NCI-H748 (cell line): ENCODE results near the gene RDH5.

Source experiments
- DNase-seq: peaks from one replicate; lab custom pipeline; 2025; ENCODE audit not compliant: unreplicated experiment; lab: John Stamatoyannopoulos, UW

The RDH5 gene

DNA sequence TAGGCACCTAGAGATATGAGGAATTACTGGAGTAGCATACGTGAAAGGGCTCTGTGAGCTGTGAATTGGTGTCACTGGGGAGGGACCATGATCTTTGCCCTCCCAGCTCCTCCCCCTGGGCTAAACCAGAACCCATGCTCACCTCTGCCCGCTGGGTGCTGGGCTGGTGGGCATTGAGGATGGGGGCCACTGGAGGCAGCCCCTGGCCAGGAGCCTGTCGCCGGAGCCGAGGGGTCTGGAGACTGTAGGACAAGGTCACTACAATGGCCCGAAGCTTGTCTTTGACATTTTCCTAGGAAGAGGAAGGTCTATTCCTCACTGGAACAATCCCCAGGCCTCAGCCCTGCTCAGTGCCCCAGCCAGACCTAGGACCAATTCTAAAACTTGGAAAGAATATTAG, 24.1 kb upstream of the RDH5 start:
- DNase-seq: no peak

DNA sequence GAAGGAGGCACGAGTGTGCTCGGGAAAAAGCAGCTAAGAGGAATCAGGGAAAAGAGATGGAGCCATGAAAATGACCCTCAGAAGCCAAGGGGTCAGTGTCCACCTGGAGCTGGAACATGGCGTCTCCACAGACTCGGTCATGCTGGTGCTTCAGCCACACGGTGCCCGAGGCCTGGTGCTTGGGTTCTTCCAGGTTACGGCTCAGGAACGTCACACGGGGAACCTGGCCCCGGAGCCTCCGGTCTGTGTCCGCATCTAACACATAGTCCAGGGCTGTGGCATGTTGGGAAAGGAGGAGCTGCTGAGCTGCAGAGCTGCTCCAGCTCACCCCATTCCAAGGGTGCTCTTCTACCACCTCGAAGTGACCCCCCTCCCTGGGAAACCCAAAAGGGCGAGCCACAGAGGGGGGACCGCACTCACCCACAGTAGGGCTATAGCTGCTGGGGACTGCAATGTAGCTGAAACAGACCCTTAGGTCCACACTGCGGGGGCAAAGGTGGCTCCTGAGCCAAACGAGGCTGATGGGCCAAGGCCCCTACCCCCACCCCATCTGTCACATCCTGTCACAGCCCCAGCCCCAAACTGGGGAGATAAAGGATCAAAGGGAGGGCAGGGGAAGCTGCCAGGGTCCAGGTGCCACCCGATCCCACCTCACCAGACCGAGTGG, 23.3 kb upstream of the RDH5 start:
- no peak for DNase-seq

DNA sequence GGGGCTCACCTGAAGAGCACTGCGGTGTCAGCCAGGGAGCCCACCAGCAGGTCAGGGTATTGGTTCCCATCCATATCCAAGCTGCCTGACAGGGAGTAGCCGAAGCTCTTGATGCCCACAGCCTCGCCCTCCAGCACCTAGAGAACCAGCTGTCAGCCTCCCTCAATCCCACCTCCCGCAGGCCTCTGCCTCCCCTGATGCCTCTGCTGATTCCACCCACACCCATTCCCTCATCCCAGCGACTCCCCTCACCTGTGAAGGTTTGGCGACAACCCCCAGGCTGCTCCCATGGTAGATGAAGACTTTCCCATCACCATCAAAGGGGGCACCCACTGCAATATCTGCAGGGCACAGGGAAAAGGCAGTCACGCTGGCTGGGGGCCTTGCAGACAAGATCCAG, 22.5 kb upstream of the RDH5 start:
- DNase-seq: no peak

DNA sequence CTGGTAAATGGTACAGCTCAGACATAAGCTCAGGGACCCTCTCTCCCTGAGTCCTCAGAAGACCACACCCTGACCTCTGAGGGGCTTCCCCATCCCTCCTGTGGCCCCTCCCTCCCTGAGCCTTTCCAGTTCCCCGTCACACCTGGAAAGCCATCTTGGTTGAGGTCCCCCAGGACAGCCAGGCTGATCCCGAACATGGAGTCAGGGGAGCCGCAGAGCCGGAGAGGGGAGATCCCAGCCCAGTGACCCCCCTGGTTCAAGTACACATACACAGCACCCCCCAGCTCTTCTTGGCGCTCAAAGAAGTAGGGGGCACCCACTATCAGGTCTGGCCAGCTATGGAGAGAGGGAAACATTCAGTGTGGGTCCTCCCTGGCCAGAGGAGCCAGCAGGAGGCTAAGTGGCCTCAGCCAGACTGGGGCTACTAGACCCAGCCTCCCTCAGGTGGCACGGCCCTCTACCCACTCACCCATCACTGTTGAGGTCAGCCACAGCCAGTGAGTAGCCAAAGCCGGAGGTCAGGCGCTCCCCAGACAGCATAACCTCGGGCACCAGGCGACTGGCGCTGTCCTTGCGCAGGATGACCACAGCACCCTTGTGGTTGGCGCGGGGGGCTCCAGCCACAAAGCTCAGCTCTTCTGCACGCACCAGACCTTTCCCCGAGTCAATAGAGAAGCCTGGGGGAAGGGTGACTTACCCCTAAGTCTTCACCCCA, 21.8 kb upstream of the RDH5 start:
- DNase-seq: no peak

DNA sequence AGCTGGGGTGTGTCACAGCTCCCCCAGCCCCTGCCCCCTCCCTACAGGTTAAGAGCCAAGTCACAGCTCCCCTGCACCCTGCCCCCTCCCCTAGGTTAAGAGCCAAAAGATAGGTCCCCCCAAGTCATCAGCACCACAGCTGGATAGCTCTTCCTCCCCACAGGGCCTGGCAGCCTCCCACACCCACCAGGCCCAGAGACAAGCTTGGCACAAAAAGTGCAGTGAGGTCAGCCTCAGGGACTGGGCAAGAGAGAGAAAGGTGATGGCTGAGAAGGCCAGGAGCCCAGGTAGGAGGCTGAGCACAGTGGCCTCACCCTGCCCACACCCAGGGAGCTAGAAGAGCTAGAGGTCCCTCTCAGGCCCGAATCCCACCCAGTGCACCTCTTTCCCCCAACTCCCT, 21.2 kb upstream of the RDH5 start:
- no peak for DNase-seq

DNA sequence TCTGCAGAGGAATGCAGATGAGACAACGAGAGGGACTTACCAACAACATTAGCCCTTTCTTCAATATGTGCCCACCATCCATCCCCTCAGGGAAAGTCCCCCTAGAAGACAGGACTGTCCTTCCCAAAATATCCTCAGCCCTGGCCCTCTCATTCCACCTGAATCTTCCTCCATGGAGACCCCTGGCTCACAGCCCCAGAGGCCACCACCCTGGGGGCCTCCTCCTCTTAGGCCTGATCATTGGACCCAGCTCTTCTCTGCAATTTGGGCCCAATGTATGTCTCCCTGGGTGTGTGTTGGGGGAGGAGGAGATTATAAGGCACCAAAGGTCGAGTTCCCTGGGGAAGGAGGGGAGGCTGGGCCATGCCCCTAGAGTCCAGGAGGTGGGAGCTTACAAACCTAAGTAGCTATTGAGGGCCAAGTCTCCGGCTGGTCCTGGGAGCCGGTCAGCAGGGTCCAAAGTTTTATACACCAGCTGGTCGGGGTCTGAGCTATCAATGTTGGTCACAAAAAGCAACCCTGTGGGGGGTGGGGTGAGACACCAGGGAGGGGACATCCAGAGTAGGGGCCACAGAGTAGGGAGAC, 20.6 kb upstream of the RDH5 start:
- DNase-seq: no peak

DNA sequence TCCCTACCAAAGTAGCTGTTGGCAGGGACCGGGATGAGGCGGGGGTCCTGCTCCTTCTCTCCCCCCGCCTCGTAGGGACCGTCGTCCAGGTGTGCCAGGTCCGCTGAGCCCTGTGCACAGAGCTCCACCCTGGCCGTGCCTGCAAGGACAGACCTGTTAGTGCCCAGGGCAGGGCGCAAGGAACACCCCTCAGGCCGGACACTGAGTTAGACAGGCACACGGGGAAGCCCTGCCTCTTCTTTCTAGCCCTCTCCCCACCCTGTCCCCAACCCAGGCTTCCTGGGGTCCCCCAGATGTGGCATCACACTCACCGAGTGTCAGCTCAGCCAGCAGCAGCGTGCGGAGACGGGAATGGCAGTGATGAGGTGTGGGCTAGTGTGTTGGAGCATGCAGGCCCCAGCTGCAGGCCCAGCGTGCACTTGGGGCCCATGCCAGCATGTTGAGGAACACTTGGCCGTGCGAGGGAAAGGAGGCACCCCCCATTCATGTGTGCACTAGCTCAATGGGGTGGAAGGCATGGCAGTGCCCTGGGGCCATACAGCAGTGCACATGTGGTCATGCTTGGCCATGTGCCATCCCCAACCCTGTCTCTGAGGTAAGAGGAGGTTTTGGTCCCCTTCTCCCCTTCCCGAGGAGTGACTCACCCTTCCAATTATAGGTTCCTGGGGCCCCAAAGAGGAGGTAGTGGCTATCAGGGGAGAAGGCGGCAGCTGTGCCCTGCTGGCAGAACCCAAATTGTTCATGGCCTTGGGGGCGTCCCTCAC, 19.8 kb upstream of the RDH5 start:
- no peak for DNase-seq

DNA sequence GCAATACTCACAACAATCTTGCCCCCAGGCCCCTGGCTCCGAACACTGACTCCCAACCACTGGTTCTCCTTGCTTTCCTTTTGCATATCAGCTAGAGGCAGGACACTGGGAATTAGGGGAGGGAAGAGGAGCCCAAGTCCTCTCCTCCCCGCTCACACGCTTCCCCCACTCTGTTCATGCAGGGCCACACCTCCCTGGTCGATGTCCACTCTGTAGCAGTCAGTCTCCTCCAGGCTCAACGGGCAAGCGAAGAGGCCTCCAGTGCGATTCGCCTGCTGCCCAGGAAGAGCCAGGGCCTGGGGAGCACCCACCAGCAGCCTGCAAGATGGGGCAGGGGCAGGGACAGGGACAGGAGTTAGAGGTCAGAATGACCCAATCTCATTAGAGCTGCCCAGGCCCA, 17.3 kb upstream of the RDH5 start:
- no peak for DNase-seq

DNA sequence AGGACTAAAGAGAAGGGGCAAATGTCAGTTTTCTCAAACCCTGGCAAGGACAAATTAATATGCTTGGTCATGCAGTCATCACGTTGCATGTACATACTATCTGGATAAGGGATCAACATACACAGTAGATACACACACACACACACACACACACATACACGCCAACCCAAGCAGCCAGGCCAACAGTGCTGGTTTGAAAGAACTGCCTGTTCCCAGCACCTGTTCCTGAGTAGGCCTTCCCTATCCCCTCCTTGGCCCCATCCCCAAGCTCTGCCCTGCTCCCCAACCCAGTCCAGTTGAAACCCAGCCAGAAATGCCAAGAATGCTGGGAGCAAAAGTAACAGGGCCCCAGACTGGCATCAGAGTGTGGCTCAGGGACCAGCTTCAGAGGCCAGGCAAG, 16.9 kb upstream of the RDH5 start:
- no peak for DNase-seq

DNA sequence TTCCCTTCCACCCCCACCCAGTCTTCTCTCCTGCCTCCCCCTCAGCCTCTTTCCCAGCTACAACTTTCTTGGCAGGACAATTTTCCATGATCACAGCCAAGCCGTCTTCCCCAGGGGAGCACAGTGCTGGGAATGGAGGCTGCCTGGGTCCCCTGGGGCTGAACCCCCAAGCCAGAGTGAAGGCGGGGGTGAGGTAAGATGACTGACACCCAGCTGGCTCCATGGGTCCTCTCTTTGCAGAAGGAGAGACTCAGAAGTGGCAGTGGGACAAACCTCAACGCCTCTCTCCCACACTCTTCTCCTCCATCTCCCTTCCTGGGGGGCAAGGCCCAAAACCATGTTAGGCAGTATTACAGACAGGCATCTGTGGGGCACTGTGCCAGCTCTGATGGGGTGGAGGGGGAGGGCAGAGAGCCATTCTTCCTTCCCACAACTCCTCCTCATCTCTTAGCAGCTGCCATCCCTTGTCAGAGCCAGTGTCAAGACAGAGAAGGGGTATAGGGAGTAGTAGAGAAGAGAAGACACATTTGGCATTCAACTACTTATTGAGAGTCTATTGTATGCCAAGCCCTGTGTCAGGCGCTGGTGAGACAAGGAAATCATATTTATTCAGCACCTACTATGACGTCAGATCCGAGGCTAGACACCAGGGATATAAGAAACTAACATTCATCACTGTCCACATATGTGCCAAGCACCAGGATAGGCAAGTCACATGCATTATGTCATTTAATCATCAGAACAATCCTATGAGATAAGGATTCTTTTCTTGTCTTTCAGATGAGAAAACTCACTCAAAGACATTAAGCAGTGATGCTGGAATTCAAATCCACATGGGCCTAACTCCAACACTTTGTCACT, 16.1 kb upstream of the RDH5 start:
- no peak for DNase-seq

DNA sequence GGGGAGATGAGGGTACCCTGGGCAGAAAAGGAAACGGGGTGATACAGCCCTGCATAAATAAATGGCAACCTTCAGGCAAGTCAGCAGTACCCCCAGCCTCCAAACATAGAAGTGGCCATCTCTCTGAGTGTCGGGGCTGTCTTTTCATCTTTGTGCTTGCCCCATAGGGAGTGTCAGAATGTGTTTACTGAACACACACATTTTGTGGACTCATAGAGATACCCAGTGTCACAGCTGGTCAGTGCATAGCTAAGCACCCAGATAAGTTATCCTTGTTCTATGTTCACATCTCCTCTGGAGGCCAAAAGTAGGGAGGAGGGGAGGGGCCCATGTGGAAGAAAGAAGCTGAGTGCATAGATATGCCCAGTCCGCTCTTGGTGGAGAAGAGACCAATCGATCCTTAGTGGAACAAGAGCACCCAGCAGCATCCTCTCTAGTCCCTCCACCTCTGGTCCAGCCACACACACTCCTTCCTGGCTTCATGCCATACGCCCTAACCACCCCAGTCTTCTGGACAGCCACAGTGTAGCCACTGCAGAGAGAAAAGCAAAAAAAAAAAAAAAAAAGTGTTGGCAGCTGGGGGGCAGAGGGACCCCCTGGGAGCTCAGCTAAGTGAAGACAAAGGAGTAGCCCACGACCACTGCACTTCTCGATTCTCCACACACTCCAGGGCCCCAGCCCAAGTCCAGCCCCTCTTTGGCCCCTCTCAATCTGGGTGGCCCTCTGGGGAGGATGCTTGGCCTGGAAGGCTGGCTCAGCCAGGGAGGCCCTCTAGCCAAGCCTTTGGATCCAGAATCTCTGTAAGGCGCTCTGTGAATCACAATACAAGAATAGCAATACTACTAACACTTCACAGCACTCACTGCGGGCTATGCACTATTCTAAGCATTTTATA, 15.1 kb upstream of the RDH5 start:
- no peak for DNase-seq

DNA sequence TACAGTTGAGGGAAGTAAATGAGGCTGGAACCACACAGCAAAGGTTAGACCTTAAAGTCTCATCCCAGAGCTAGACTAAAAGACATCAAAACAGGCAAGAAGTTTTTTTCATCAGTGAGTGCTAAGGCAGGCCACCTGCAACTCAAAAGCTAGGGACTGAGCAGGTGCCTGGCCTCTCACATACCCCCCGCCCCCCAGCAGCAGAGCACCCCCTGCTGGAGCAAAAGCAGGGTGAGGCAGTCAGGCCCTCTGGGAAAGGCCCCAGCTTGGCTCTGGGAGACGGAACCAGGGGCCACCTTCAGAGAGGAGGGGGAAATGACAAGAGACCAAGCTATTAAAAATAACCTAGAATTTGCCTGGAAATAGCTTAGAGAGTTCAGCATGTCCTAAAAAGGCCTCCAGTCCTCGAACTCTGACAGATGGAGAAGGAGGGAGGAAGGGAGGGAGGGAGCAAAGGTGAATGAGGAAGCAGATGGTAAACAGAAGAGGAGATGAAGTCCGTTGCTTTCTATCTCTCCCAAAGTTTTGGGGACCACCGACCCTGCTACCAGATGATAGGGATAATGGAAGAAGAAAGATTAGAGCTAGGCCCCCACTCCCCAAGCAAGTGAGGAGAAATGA, 14.3 kb upstream of the RDH5 start:
- peak; percentile 37 for DNase-seq

DNA sequence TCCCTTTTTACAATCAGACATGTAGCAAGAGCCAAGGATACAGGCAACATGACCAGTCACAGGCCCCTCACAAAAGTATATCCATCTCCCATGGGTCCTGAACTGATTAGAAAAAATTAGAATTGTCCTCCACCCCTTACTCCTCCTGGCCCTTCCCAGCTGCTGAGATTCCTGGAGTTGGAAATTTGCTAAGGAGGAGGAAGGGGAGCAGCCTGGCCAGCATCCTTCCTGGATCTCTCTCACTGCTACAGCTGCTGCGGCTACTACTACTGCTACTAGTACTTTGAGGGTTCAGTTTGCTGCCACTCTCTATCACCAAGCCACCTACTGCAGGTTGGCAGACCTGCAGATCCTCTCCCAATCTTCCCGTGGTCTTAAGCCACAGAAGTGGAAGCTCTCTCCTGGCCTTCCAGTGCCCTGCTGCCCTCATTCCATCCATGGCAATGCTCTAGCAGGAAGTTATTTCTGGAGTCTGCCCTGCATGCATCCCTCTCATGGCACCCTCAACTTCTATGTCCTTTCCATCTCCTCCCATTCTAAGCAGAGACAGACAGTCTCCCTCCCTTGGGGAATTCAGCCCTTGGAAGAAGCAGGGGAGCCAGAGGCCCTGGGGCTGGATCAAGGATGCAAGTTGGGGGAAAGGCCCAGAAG, 13.5 kb upstream of the RDH5 start:
- DNase-seq: no peak

DNA sequence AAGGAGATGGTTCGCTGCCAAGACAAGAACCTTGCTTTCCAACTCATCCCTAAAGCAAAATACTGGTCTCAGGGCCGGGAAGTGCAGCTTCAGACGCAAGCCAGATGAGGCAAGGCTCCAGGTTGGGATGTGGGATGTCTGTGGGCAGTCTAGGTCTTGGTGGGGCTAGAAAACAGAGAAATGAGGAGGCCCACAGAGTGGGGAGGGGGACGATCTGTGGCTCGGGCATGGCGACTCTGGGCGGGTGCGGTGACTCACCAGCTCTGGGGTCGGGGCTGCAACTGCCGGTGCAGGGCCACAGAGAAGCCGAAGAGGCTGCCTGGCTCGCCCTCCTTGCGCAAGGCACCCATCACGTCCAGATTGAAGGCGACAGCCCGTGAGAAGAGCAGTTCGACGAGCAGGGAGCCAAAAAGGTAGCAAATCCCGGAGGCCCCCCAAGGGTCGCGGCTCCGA, 12.9 kb upstream of the RDH5 start:
- peak; percentile 59 for DNase-seq

DNA sequence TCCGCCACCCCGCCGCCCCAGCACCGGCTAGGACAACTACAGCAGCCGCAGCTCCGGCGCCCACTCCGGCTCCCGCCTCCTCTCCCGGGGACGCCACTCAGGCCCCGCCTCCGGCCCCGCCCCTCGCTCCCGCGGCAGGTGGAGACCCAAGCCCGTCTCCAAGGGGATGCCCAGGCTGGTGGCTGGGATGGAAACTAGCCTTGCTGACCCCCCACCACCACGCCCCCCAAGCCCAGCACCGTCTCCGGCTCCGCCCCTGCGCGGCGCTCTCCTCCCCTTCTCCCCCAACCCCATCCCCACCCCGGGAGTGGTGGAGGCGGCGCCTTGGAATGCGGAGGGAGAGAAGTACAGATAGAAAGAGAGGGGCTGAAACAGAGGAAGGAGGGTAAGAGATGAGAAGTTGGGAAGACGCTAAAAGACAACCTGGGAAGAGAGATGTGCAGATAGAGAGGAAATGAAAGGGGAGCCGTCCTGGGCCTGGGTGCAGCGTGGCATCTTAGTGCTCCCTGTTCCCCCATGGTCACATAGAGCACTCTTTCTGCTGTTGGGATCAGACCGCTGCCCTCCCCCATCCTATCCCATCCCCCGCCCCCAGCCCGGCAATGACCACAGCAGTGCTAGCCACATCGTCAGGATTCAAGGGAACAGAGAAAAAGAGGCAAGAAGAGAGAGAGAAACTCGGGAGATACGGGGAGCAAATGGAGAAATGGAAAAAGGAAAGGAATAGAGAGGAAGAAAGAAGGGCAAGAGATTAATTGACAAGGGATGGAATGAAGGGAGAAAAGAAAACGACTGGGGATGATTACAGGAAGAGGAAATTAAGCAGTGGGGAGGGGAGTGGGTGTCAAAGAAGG, 12.1 kb upstream of the RDH5 start, which contains the start of gene ITGA7:
ITGA7 (minus strand) TSS at position 64 of the 854 bp plus-strand sequence. CDS start 222 bp downstream, outside the sequence.
- peak; percentile 95 for DNase-seq

DNA sequence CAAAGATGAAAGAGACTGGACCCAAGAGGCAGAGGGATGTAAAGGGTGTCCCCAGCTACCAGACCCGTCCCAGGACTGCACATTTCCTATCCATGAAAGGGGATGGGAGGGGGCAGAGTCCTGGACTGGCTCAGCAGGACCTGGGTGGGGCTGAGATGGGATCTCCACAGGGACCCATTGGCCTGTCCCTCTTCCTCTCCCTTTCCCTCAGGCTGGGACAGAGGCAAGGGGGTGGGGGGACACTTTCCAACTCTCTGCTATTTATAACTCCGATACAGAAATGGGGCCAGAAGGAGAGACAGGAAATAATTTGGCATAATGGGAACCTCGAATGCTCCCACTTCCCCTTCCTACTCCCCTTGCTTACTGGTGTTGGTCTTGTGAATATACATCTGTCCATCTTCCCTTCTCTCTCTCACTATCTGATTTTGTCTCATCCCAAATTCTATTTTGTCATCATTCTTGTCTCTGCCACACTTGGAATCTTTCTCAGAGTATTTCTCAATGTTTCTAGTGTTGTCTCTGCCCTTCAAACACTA, 11.4 kb upstream of the RDH5 start:
- no peak for DNase-seq

DNA sequence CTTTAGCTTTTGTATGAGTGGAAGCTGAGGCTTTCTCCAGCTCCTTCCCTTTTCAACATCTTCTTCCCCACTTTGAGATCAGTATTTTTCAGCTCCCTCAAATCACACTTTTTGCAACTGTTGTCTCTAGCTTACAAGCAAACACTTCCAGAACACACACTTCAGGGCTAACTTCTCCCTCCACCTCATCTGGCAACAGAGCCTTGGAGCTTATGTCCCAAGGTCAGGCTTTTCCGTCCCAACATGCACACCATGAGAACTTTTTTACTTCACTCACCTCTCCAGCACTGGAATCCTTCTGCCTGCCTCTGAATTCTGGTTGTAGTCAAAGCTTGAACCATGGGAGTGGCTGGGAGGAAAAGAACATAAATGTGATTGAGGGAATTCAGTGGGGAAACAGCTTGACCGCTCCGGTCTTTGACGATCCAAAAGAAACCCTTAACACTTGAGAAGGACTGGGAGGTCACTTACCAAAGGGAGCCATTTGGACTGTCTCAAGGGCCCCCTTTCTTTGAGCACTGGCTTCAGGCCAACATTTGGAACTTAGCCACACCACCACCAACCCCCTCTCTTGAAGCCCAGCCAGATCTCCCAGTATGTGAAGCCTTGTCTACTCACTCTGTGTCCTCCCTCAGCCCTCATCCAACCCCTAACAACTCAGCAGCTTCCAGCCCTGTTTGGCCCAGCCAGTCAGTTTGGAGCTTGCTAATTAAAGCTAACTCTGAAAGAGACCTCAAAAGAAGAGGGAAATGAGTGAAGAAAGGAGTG, 8.2 kb upstream of the RDH5 start:
- DNase-seq: no peak
